Measurements from ENCODE around the gene EPB41L3.

EPB41L3 gene

GRCh38 chr18:5370332-5370731, 173.5 kb downstream of the EPB41L3 start:
- no peak for DNase-seq
- TF ChIP-seq POLR2A (IDR thresholded peaks at IDR 0.05; ENCODE audit: low read length) (no peak), GATA1 (IDR thresholded peaks at IDR 0.05; ENCODE audit: low read depth, low read length) (no peak)

GRCh38 chr18:5369513-5369912, 174.3 kb downstream of the EPB41L3 start:
- DNase-seq, result no peak

GRCh38 chr18:5365443-5365842, 178.4 kb downstream of the EPB41L3 start:
- no peak for TF ChIP-seq GATA1 (IDR thresholded peaks at IDR 0.05; ENCODE audit: low read depth, low read length)
- no peak for TF ChIP-seq POLR2A (IDR thresholded peaks at IDR 0.05; ENCODE audit: low read length)
- DNase-seq, result no peak

More at GRCh38 chr18:5369513-5369912, 174.3 kb downstream of the EPB41L3 start:
- TF ChIP-seq POLR2A (IDR thresholded peaks at IDR 0.05; ENCODE audit: low read length), result no peak
- TF ChIP-seq GATA1 (IDR thresholded peaks at IDR 0.05; ENCODE audit: low read depth, low read length), result no peak

- DNase-seq, result no peak
- TF ChIP-seq POLR2A (IDR thresholded peaks at IDR 0.05; ENCODE audit: low read length) (no peak), GATA1 (IDR thresholded peaks at IDR 0.05; ENCODE audit: low read depth, low read length) (no peak)
These were observed 193.2 kb downstream of the EPB41L3 start for GRCh38 chr18:5350636-5351035.
